Measurements from ENCODE around the gene MCM8.

Gene MCM8

GRCh38 chr20:5979801-5980200 is 29.3 kb downstream of the MCM8 start:
- DNase-seq (ENCODE audit: extremely low read depth, low read depth): no peak

GRCh38 chr20:5980720-5981538 is 30.5 kb downstream of the MCM8 start:
- no peak for TF ChIP-seq CTCF (IDR thresholded peaks at IDR 0.05; ENCODE audit: low read depth, low read length)
- DNase-seq (ENCODE audit: extremely low read depth, low read depth): no peak

More at GRCh38 chr20:5979801-5980200, 29.3 kb downstream of the MCM8 start:
- TF ChIP-seq CTCF (IDR thresholded peaks at IDR 0.05; ENCODE audit: low read depth, low read length): no peak

- DNase-seq (ENCODE audit: extremely low read depth, low read depth): no peak
- TF ChIP-seq CTCF (IDR thresholded peaks at IDR 0.05; ENCODE audit: low read depth, low read length): no peak
Measured at GRCh38 chr20:5987383-5987782, 36.9 kb downstream of the MCM8 start.

- DNase-seq (ENCODE audit: extremely low read depth, low read depth): no peak
- no peak for TF ChIP-seq CTCF (IDR thresholded peaks at IDR 0.05; ENCODE audit: low read depth, low read length)
Measured at GRCh38 chr20:5989539-5989938, 39.1 kb downstream of the MCM8 start.

- TF ChIP-seq CTCF (IDR thresholded peaks at IDR 0.05; ENCODE audit: low read depth, low read length): no peak
- DNase-seq (ENCODE audit: extremely low read depth, low read depth): no peak
Measured at GRCh38 chr20:5990946-5991345, 40.5 kb downstream of the MCM8 start.

GRCh38 chr20:5991623-5992441 is 41.4 kb downstream of the MCM8 start:
- DNase-seq (ENCODE audit: extremely low read depth, low read depth): no peak
- no peak for TF ChIP-seq CTCF (IDR thresholded peaks at IDR 0.05; ENCODE audit: low read depth, low read length)

- DNase-seq (ENCODE audit: extremely low read depth, low read depth): no peak
- TF ChIP-seq CTCF (IDR thresholded peaks at IDR 0.05; ENCODE audit: low read depth, low read length): no peak
Measured at GRCh38 chr20:5996765-5997164, 46.3 kb downstream of the MCM8 start.
